Measurements from ENCODE around the gene TIMM50.
"Not testable (repeated sequence)": the region's sequence is repeated elsewhere in the genome, so short reads cannot be mapped to it uniquely, and the experiment has no call there.

TIMM50 gene

DNA sequence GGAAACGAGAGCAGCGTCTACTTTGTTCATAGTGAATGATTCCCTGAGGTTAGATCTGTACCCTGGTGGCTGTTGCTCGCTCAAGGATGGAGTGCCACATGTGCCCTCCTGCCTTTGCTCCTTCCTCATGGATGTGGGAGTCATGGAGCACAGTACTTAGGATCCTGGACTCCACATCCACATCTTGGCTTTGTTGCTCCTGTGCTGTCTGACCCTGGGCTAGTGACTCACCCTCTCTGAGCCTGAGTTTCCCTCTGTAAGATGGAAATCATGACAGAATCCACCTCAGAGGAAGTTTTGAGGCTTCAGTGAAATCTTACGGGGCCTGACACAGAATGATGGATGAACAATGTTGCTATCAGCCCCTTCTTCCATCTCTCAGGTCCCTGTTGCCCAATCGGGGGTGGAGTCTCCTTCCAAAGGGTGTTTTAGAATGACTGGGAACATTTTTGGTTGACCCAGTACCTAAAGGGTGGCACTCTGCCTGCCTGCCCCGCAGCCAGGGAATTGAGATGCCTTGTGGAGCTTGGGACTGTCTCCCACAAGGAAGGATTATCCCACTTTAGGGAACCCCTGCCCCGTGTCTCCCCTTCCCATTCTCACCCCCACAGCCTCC lies 9.8 kb upstream of the TIMM50 start:
- DNase-seq: no peak

DNA sequence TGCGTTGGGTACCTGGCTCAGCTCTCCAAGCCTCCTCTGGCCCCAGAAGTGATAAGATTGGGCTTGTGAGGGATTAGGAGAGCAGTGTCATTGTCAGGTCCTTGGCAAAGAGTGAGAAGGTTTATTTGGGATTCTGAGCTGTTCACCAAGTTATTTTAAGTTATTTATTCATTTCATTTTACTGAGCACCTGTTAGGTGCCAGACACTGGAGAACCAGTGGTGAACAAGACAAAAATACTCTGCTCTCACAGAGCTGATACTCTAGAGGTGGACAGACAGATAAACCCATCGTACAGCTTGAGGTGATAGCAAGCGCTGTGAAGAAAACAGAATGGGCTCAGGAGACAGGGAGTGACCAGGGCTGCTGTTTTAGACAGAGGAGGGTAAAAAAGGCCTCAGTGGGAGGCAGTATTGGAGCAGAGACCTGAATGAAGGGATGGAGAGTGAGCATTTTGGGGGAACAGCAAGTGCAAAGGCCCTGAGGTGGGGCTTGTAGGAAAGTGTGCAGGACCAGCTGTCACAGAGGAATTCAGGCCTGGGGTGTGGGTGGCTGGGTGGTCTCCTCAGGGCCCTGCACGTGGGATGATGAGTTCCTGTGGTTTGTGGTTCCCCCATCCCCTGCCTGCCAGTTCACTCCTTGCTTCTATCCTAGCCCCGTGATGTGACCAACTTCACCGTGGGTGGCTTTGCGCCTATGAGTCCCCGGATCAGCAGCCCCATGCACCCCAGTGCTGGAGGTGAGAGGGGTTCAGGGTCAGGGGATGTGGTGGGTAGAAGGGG lies 8.7 kb upstream of the TIMM50 start:
- DNase-seq: no peak

DNA sequence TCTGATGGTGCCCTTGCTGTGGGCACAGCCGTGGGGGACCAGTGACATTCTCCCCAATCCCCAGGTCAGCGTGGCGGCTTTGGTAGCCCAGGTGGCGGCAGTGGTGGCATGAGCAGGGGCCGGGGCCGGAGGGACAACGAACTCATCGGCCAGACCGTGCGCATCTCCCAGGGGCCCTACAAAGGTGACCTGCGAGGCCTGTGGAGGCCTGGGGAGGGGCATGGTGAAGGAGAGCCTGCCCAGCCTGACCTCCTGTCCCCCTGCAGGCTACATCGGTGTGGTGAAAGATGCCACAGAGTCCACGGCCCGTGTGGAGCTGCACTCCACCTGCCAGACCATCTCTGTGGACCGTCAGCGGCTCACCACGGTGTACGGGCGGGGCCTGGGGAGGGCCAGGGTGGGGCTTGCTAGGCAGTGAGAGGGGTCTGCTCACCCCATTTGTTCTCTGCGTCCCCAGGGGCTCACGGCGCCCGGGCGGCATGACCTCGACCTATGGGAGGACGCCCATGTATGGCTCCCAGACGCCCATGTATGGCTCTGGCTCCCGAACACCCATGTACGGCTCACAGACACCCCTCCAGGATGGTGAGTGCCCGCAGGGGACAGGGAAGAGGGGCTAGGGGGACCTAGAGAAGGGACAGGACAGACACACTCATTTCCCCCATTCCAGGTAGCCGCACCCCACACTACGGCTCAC lies 7.7 kb upstream of the TIMM50 start:
- no peak for DNase-seq

DNA sequence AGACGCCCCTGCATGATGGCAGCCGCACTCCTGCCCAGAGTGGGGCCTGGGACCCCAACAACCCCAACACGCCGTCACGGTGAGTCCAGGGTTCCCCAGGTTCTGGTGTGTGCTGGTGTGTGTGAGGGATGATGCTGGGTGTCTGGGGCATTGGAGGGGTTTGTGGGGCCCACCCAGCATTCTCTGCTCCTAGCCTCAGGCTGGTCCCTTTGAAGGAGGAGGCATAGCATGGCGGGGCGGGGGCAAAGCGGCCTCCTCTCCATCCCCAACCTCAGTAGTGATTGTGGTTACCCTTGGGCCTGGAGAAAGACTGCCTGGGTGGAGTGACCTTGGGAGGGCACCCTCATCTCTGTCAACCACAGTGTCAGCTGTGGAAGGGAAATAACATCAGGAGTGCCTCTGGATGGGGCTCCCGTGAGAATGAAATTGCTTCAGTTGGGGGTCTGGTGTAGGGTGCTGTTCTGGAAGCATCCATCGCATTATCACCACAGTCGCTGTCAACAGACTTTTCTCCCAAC lies 7.1 kb upstream of the TIMM50 start:
- DNase-seq: no peak

DNA sequence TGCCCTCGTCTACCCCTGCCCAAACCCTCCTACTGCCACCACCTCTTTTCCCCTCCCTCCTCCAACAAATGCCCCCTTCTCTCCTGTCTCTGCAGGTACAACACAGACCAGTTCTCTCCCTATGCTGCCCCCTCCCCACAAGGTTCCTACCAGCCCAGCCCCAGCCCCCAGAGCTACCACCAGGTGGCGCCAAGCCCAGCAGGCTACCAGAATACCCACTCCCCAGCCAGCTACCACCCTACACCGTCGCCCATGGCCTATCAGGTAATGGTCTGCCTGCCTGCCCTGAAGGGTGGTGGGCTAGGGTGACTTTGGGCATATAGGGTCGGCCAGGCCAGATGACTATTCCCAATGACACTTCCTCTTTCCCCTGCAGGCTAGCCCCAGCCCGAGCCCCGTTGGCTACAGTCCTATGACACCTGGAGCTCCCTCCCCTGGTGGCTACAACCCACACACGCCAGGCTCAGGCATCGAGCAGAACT lies 6.5 kb upstream of the TIMM50 start:
- peak; percentile 55 to 80 (median 64) for DNase-seq

DNA sequence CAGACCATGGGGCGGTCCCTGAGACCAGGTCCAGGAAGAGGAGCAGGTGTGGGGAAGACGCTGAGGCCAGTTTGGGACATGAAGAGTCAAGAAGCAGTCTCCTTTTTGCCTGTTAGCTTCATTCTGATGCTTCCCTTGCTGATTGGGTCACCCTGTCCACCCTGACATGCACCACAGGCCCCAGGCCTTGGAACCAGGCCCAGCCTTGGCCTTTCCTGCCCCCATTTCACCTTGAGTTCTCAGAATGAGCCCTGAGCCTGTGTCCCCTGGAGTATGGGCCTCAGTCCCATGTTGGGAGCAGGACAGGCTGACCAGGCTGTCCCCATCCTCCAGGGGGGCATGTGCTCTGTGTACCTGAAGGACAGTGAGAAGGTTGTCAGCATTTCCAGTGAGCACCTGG lies 4.9 kb upstream of the TIMM50 start:
- DNase-seq: no peak

DNA sequence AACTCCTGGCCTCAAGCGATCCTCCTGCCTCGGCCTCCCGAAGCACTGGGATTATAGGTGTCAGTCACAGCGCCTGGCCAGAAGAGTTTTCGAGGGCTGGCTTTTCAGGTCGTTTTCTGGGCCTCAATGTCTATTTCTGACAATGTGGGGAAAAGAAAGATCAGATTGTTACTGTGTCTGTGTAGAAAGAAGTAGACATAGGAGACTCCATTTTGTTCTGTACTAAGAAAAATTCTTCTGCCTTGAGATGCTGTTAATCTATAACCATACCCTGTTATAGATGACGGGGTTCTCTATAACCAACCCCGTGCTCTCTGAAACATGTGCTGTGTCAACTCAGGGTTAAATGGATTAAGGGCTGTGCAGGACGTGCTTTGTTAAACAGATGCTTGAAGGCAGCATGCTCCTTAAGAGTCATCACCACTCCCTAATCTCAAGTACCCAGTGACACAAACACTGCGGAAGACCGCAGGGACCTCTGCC lies 1.3 kb upstream of the TIMM50 start:
- DNase-seq: not testable (repeated sequence)

DNA sequence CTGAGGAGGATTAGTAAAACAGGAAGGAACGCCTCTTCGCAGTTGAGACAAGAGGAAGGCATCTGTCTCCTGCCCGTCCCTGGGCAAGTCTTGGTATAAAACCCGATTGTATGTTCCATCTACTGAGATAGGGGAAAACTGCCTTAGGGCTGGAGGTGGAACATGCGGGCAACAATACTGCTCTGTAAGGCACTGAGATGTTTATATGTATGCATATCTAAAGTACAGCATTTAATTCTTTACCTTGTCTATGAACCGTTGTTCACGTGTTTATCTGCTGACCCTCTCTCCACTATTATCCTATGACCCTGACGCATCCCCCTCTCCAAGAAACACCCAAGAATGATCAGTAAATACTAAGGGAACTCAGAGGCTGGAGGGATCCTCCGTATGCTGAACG lies 722 bp upstream of the TIMM50 start:
- DNase-seq: peak in 1 of 3 donors; percentile 15

DNA sequence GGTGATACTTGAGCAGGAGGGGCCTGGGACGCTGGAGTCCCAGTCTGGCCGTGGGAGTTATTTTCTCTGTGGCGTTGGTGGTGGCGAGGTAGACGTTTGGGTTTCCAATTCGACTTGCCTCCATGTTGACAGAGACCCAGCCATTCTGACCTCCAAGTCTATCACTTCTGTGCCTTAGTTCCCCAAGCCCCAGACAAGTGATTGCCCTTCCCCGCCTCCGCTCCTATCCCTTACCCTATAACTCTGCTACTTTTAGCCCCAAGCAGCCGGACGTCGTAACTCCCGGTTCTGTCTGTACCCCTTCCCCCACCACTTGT lies 549 bp downstream of the TIMM50 start:
- DNase-seq: peak in 1 of 3 donors; percentile 21

DNA sequence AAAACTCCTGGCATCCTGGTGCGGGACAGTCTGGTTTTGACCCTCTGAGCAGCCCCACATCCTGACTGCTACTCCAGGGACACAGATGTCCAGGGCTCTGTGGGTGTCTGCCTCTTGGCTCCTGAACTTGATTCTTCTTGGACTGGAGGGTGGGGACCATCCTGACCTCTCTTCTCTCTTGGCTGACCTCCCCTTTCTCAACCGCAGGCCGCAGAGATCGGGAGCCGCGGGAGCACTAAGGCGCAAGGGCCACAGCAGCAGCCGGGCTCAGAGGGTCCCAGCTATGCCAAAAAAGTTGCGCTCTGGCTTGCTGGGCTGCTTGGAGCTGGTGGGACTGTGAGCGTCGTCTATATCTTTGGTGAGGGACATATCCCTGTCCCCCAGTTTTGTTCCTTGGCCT lies 1.0 kb downstream of the TIMM50 start:
- no peak for DNase-seq

DNA sequence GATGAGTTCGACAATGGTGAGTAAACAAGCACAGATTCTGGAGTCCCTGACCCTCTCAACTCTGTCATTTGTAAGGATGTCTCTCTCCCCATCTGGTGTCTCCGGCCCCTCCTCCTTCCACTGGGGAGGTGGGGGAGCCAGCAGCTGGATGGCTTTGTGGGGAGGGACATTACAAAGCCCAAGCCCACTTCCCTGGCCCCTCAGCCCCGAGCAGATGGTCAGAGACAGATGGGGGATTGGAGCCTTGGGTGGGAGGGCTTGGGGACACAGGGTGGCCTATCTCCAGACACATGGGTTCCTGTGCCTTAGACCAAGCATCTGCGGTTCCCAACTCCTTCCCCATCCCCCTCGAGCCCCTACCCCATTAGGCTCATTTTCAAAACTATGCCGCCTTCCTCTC lies 2.5 kb downstream of the TIMM50 start:
- no peak for DNase-seq

DNA sequence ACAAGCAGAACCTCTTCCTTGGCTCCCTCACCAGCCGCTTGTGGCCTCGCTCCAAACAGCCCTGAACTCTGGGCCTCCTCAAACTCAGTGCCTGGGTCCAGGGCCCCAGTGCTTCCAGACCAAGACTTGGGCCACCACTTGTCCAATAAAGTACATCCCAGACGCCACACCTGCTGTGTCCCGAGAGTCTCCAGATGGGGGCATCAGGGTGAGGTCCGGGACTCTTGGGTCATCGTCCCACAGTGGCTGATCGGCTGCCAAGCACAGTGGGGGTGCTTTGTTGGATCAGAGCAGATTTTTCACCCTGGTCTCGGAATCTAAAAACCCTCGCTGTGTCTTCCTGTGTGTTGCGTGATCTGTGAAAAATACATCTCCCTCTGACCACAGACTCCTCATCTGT lies 9.1 kb downstream of the TIMM50 start:
- DNase-seq: no peak

DNA sequence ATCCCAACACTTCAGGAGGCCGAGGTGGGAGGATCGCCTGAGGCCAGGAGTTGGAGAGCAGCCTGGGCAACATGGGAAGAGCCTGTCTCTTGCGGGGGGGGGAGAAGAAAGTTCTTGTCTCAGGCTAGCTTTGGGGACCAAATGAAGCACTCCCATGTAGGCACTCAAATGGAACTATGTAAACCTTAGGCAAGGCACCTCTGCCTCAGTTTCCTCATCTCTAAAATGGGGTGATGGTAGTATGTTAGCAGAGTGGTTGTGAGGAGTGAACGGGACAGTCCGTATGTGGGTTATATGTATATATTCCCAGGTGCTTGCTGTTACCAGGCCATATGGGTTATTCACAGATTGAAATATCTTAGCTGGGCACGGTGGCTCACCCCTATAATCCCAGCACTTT lies 11.6 kb downstream of the TIMM50 start:
- no peak for DNase-seq

DNA sequence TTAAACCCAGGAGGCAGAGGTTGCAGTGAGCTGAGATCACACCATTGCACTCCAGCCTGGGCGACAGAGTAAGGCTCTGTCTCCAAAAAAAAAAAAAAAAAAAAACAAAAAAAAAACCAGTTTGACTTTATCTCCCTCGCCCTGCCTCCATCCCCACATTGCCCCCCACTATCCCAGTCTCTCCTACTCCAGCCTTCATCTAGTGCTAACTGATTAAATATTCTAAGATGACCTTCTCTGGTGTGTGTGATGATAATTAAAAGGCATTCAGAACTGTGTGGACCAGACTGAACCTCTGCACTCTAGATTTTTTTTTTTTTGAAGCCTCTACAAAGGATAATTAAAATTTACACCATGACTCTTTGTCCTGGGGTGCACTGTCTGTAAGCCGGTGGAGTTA lies 12.2 kb downstream of the TIMM50 start:
- no peak for DNase-seq

DNA sequence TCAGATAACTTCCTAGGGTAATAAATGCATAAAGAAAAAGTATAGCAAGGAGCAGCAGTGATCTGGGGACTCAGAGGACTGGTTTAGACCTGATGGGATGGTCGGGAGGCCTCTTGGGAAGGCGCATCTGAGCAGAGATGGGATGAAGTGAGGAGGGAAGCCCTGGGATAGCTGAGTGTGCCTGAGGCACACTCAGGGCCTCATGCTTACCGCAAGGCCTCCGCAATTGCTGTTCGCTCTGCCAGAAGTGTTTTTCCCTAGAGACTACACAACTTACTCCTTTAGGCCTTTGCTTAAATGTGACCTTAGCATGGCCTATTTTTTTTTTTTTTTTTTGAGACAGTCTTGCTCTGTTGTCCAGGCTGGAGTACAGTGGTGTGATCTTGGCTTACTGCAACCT lies 14.0 kb downstream of the TIMM50 start:
- no peak for DNase-seq

DNA sequence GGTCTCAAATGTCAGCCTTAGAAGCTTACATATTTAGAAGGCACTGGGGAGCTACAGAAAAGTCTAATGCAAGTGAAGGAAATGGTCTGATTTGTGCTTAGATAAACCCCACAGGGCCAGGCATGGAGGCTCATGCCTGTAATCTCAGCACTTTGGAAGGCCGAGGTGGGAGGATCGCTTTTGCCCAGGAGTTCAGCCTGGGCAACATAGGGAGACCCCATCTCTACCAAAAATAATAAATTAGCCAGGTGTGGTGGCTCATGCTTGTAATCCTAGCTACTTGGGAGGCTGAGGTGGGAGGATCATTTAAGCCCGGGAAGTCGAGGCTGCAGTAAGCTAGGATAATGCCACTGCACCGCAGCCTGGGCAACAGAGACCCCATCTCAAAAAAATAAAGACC lies 15.4 kb downstream of the TIMM50 start:
- no peak for DNase-seq

DNA sequence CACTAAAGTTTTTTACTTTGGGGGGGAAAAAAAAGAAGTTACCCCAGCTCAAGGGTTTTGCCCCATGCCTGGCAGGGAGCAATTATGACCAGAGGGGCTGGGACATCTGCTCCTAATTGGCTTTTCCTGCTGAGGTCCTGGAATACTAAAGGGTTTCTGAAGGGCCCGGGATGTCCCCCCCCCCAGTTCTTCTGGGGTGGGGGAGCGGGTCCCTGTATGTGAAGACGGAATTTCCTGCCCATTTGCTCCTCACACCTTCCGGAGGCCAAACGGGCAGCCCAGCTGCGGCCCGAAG lies 17.0 kb downstream of the TIMM50 start:
- DNase-seq: no peak

DNA sequence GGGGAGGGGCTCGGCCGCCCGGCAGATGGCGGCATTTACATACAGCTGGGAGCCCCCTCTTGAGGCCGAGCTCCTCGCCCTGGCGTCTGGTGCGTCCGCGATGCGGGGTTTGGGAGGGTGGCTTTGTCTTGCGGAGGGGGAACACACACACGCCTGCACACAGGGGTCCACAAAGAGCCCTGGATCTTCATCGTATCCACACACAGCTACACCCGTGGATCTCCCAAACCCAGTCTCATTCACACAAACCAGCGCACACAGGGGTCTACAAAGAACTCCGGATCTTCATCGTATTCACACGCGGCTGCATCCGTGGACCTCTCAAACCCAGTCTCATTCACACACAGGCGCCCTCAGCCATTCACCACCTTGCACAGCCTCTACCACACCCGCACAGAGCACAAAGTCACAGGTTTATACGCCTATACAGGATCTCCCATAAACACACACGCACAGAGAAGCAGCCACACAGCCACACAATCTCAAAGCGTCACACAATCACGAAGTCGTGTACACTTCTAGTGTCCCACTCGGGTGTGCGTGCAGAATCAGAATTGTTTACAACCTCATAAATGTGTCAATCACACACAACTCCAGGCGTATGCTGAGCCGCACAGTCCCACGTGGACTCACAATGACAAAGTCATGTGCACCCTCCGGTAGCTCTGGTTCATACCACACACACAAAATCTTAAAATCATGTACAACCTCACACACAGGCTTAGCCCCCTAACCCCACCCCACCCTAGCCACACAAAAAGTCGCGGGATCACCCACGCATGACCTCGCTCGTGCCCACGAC lies 17.6 kb downstream of the TIMM50 start:
- peak; percentile 33 to 67 (median 41) for DNase-seq

DNA sequence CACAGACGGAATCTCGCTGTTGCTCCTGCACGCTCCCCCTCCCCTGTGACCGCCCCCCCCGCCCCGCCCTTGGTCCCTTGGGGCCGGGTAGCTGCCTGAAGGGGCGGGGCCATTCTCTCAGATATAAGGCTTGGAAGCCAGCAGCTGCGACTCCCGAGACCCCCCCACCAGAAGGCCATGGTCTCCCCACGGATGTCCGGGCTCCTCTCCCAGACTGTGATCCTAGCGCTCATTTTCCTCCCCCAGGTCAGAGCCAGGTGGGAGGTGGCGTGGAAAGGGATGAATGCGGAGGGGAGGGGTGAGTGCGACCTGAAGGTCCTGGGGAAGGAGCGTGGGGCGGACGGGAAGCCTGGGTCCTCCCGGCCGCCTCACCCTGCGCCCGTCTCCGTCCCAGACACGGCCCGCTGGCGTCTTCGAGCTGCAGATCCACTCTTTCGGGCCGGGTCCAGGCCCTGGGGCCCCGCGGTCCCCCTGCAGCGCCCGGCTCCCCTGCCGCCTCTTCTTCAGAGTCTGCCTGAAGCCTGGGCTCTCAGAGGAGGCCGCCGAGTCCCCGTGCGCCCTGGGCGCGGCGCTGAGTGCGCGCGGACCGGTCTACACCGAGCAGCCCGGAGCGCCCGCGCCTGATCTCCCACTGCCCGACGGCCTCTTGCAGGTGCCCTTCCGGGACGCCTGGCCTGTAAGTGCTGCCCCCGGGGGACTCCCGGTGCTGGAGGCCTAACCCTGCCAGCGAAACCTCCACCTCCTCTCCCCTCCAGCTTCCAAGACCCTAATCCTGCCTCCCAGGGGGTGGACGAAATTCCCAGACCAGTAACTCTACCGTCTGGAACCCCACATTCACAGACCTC lies 18.4 kb downstream of the TIMM50 start, which contains the start of gene DLL3:
Gene DLL3 (plus strand): TSS at position 150 of the 845 bp plus-strand sequence. CDS start 28 bp downstream, at position 178.
- peak in 1 of 3 donors; percentile 26 for DNase-seq

DNA sequence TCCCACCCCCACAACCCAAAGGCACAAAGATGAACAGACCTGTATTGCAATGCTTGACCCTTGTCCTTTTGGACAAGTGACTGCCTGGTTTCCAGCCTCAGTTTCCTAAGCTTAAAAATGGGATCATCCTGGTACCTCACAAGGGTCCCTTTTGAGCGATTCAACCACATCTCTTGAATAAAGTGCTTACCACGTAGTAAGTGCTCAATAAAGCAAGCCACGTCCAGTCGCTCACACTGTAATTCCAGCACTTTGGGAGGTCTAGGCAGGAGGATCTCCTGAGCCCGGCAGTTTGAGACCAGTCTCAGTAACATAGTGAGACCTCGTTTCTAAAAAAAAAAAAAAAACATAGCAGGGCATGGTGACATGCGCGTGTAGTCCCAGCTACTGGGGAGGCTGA lies 19.3 kb downstream of the TIMM50 start:
- DNase-seq: no peak

DNA sequence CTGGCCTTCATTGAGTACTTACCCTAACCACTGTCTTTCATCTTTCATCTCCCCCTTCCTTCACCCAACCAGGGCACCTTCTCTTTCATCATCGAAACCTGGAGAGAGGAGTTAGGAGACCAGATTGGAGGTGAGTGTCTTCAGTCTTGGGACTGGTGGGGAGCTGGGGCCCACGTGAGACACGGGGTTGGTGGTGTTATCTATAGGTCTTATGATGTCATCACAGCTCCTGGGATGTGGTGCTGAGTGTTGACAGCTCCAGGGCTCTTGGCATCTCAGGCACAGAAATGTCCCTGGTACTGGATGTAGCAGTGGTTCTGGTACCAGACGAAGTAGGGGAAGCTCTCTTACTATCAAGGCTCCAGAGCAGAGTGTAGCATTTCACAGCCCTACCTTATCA lies 19.9 kb downstream of the TIMM50 start:
- DNase-seq: no peak

DNA sequence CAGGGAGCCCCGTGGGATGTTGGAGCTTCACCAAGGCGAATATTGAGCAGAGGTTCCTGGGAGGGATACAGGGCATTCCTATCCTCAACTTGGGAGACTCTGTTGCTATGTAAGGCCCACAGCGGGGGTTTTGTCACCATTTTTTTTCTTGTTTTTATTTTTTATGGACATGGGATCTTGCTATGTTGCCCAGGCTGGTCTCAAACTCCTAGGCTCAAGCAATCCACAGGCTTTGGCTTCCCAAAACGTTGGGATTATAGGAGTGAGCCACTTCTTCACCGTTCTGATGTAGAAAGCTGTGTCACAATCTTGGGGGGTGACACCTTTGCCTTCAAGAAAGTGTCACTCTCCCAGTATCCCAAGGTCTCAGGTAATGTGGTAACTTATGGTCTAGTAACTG lies 20.7 kb downstream of the TIMM50 start:
- no peak for DNase-seq
